DND-41 (cell line): ENCODE results near the gene RGS14.

Experiments used
- ATAC-seq: fragments of 200-7000 bp; cut with Tn5 transposase; 3 replicates; pipeline ENCODE4 v1.9.1; 2021; ENCODE audit warnings: low read depth; ENCODE audit not compliant: insufficient read depth
- DNase-seq: peaks from one replicate; pipeline ENCODE4 v3.0.0-alpha.2; 2020
- H2AFZ ChIP-seq: 2 replicates; pipeline ENCODE4 v1.6.0; 2012; ENCODE audit warnings: low read depth, low read length
- H3K27ac ChIP-seq: 2 replicates; pipeline ENCODE4 v1.5.1; 2012; ENCODE audit warnings: low read length, inconsistent platforms
- H3K27me3 ChIP-seq: fragments of 200-600 bp; sonication (generic); 2 replicates; pipeline ENCODE4 v1.6.0; 2012; ENCODE audit warnings: low read length, mild to moderate bottlenecking, inconsistent platforms; ENCODE audit not compliant: insufficient read depth, poor library complexity
- H3K36me3 ChIP-seq: 2 replicates; pipeline ENCODE4 v1.5.1; 2012; ENCODE audit warnings: low read length, inconsistent platforms; ENCODE audit not compliant: insufficient read depth
- H3K4me1 ChIP-seq: 2 replicates; pipeline ENCODE4 v1.5.1; 2012; ENCODE audit warnings: mild to moderate bottlenecking, low read length; ENCODE audit not compliant: insufficient read depth
- H3K4me2 ChIP-seq: 2 replicates; pipeline ENCODE4 v1.6.0; 2012; ENCODE audit warnings: mild to moderate bottlenecking, moderate library complexity, low read length, inconsistent platforms; ENCODE audit not compliant: insufficient read depth
- H3K4me3 ChIP-seq, 2 experiments: fragments of 200-600 bp in 1 of 2; shearing (Covaris generic) in 1 of 2; 2 replicates each; pipeline ENCODE4 v1.5.1; 2012 to 2016; ENCODE audit warnings: inconsistent platforms in 2 of 2, low read length in 2 of 2, mild to moderate bottlenecking in 2 of 2, low read depth in 1 of 2, moderate library complexity in 1 of 2
- H3K79me2 ChIP-seq: 2 replicates; pipeline ENCODE4 v1.6.0; 2012; ENCODE audit warnings: low read length, inconsistent platforms; ENCODE audit not compliant: insufficient read depth
- H3K9ac ChIP-seq: 2 replicates; pipeline ENCODE4 v1.6.0; 2012; ENCODE audit warnings: low read depth, mild to moderate bottlenecking, inconsistent platforms, low read length, moderate library complexity
- H3K9me3 ChIP-seq: 2 replicates; pipeline ENCODE4 v1.5.1; 2012; ENCODE audit warnings: low read length, moderate library complexity, mild to moderate bottlenecking, inconsistent platforms; ENCODE audit not compliant: insufficient read depth, severe bottlenecking
- H4K20me1 ChIP-seq: 2 replicates; pipeline ENCODE4 v1.6.0; 2012; ENCODE audit warnings: low read length; ENCODE audit not compliant: insufficient read depth
- EZH2 ChIP-seq: IDR thresholded peaks from 3 replicates; pipeline ENCODE4 v1.6.1; 2012; ENCODE audit warnings: borderline replicate concordance, low read depth, mild to moderate bottlenecking, moderate library complexity, low read length, inconsistent platforms; ENCODE audit not compliant: severe bottlenecking
- TF ChIP-seq, protein P1 (sequence below): IDR thresholded peaks from 2 replicates; pipeline ENCODE4 v1.5.1; 2012; ENCODE audit warnings: borderline replicate concordance, low read length, moderate library complexity, mild to moderate bottlenecking; ENCODE audit not compliant: poor library complexity, severe bottlenecking; ENCODE audit errors: extremely low read depth

Gene RGS14

GRCh38 chr5:177311723-177312648 is 45.7 kb upstream of the RGS14 start, which contains the start of gene MXD3:
TSS of gene MXD3 (minus strand) at chr5:177311898. CDS start at chr5:177311830, 68 bp downstream.
- peaks cover 56% of the 10 kb centered on the region for H3K79me2 ChIP-seq
- peaks cover 31% of the 10 kb centered on the region for H4K20me1 ChIP-seq
- H3K36me3 ChIP-seq = peaks cover 43% of the 10 kb centered on the region
- no peak for TF ChIP-seq EZH2
- TF ChIP-seq, protein P1, sequence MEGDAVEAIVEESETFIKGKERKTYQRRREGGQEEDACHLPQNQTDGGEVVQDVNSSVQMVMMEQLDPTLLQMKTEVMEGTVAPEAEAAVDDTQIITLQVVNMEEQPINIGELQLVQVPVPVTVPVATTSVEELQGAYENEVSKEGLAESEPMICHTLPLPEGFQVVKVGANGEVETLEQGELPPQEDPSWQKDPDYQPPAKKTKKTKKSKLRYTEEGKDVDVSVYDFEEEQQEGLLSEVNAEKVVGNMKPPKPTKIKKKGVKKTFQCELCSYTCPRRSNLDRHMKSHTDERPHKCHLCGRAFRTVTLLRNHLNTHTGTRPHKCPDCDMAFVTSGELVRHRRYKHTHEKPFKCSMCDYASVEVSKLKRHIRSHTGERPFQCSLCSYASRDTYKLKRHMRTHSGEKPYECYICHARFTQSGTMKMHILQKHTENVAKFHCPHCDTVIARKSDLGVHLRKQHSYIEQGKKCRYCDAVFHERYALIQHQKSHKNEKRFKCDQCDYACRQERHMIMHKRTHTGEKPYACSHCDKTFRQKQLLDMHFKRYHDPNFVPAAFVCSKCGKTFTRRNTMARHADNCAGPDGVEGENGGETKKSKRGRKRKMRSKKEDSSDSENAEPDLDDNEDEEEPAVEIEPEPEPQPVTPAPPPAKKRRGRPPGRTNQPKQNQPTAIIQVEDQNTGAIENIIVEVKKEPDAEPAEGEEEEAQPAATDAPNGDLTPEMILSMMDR = no peak
- H3K9ac ChIP-seq = peak within 1 kb of the TSS; percentile 77
- no peaks in the 10 kb centered on the region for H3K9me3 ChIP-seq
- peak within 1 kb of the TSS; percentile 94 for H3K27ac ChIP-seq
- H3K4me1 ChIP-seq = peaks cover 52% of the 10 kb centered on the region
- peak within 1 kb of the TSS; percentile 85 for H3K4me2 ChIP-seq
- peak within 1 kb of the TSS; percentile 73 for H2AFZ ChIP-seq
- ATAC-seq (peak; percentile 78), DNase-seq (peak; percentile 99)
- no peaks in the 10 kb centered on the region for H3K27me3 ChIP-seq
- H3K4me3 ChIP-seq = peak within 1 kb of the TSS; percentile 79

DNA sequence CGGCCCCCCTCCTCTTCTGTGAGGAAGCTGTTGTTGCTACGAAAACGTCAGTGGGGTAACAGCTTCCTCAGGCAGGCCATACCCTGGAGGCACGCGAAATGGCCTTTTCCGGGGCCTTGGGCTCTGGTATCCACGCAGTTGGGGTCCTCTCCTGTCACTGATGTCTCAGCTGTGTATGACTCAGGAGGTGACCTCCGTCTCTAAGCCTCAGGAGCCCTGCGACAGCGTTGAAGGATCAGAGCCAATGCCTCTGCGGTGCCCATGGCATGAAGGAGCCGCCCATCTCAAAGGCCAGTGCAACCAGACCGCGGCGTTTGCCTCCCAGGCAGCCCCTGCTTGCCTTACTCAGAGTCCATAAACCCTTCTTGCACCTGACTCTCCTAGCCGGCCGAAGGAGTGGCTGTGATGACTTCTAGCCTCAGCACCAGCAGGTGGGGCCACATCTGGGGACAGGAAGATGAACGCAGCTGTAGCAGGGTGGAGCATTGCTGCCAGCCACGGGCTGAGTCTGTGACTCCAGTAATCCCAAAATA is 45.0 kb upstream of the RGS14 start:
- DNase-seq (peak; percentile 74), ATAC-seq (peak; percentile 43)
- peak overlapping the region; percentile 85 for H3K4me2 ChIP-seq
- H3K27me3 ChIP-seq = no peaks in the 10 kb centered on the region
- peak overlapping the region; percentile 94 for H3K27ac ChIP-seq
- TF ChIP-seq, protein P1 = peak; percentile 53
- no peak for TF ChIP-seq EZH2
- H2AFZ ChIP-seq = peak overlapping the region; percentile 69
- no peaks in the 10 kb centered on the region for H3K9me3 ChIP-seq
- peak overlapping the region; percentile 77 for H3K9ac ChIP-seq
- H4K20me1 ChIP-seq = peaks cover 35% of the 10 kb centered on the region
- H3K4me1 ChIP-seq = peaks cover 46% of the 10 kb centered on the region
- H3K79me2 ChIP-seq = peaks cover 52% of the 10 kb centered on the region
- peak overlapping the region; percentile 23 to 65; a peak in 3 of 4 replicates for H3K4me3 ChIP-seq
- peaks cover 40% of the 10 kb centered on the region for H3K36me3 ChIP-seq

DNA sequence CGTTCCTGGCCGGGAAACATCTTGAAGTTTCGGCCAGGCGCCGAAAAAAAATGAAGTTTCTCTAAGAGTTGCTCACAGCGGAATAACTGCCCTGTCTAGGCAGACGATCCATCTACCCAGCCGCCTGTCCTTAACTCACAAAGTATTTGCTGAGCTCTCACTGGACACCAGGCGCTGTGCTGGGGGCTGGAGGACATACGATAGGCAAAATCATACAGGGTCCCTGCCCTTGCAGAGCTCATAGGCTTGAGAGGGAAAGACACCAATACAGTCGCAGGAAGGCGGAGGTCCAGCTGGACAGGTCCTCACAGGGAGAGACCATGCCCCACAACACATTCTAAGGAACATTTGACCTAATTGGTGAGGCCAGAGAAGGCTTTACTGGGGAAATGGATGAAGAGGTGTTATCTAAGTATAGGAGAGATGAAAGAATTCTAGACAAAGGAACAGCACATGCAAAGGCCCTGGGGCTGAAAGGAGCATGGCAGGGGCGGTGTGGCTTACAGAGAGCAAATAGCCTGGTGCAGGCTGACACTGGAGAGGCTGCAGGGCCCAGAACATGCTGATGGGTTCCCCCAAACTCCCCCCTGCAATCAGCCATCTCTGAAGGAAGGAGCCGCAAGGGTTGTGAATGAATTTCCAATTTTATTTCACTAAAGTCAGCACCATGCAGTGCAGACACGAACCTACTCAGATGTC is 44.0 kb upstream of the RGS14 start:
- Histone ChIP-seq H3K27ac (peak overlapping the region; percentile 41; the same call in 1 of the 2 replicates), H3K9ac (peak overlapping the region; percentile 77), H3K27me3 (no peaks in the 10 kb centered on the region), H4K20me1 (peaks cover 31% of the 10 kb centered on the region), H2AFZ (no peak overlapping the region), H3K36me3 (peaks cover 32% of the 10 kb centered on the region), H3K9me3 (no peaks in the 10 kb centered on the region), H3K79me2 (peaks cover 44% of the 10 kb centered on the region), H3K4me3 (peak overlapping the region in 1 of 2 experiments; percentile 65; a peak in 2 of 4 replicates), H3K4me1 (peaks cover 46% of the 10 kb centered on the region), H3K4me2 (peak overlapping the region; percentile 85)
- no peak for TF ChIP-seq EZH2
- TF ChIP-seq, protein P1 = no peak
- no peak for ATAC-seq
- DNase-seq = no peak
